GM04504 (cell line): Measurements from ENCODE around the gene ST6GALNAC5.
"Not testable (repeated sequence)": the region's sequence is repeated elsewhere in the genome, so short reads cannot be mapped to it uniquely, and the experiment has no call there.

Source experiments
- DNase-seq: peaks from one replicate; pipeline ENCODE4 v3.0.0-alpha.2; 2012; ENCODE audit warnings: low read depth

Gene ST6GALNAC5

DNA sequence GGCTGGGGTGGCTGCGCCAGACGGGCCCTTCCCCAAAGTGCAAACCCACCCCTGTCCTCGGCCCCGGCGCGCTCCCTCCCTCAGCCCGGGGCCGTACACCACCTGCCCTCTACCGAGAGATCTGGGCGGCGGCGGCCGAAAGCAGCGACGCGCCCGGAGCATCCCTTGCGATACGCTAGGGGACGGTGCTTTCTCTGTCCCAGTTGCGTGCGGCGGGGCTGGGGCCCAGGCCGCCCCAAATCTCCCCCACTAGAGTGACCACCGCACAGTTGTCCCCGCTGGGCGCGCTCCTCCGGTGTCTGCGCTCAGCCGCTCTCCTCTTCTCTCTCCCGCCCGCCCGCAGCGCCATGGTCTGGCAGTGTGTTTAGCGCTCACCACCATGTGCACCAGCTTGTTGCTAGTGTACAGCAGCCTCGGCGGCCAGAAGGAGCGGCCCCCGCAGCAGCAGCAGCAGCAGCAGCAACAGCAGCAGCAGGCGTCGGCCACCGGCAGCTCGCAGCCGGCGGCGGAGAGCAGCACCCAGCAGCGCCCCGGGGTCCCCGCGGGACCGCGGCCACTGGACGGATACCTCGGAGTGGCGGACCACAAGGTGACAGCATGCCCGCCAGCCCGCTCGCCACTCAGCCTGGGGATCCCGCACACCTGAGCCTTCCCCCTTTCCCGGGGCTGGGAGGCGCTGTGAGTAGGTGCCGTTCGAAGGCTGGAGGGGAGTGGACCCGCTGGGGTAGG lies 1.0 kb downstream of the ST6GALNAC5 start:
- no peak for DNase-seq

DNA sequence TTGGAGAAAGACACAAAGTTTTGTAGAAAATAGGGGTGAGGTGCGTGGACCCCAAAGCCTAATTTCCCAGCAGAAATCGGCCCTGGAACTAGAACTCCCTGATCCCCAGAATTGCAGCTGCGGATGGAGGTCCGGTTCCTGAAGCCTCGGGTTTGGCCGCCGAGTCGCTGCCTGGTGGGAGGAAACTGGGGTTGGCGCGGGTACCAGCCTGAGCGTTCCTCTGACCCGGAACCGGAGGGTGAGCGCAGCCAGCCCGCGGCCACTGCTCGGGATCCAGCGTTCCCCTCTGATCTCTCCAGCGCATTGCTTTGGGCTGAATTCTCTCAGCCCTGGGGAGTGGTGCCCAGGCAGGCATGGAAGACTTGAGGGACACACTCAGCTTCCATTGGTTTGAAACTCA lies 1.6 kb downstream of the ST6GALNAC5 start:
- DNase-seq = no peak

GRCh38 chr1:76870037-76870436 lies 2.8 kb downstream of the ST6GALNAC5 start:
- DNase-seq = no peak

- no peak for DNase-seq
Observed at GRCh38 chr1:76871355-76871974, 4.2 kb downstream of the ST6GALNAC5 start.

GRCh38 chr1:76872944-76873343 lies 5.7 kb downstream of the ST6GALNAC5 start:
- DNase-seq = no peak

DNA sequence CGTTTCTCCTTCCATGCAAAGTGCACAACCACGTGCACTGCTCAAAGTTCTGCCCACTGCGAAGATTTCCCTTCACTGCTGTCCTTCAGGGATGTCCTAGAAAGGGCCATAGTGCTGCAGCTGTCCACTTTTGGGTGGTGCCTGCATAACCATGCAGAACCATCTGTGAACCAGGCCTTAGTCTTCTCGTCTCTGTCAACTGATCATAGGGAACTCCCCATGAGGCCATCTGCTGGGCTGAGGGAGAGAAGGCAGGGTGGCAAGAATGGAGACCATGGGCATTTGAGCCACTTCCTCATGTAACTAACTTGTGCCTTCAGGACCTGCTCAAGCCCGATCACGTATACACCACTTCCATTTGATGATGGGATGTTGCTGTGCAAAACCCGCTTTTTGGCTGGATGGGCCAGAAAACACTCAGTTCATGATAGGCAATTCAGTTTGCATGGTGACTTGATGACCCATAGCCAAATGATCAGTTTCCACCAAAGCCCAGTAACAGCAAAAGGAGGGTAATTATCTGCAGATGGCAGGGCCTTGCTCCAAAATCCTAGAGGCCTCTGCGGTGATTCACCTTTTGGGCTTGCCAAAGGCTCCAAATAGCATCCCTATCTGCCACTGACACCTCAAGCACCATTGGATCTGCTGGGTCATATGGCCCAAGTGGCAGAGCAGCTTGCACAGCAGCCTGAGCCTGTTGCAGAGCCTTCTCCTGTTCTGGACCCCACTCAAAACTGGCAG lies 9.5 kb downstream of the ST6GALNAC5 start:
- DNase-seq = peak; percentile 77

- not testable (repeated sequence) for DNase-seq
Observed at GRCh38 chr1:76879014-76879413, 11.7 kb downstream of the ST6GALNAC5 start.

DNA sequence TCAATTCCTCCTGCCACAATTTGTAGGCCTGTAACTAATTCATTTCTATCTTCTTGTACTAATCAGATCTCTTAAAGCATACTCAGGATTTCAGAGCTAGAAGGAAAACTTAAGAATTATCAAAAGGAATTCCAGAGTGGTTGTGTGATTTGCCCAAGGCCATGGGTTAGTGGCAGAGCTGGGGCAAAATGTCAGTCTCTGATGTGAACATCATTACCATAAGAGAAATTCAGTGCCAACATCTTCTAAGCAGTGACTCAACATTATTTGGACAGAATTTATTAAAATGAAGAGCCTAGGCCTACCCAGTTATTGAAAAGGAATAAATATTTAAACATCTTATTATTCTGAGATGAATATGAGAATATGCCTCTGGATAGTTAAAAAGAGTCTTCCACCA lies 14.5 kb downstream of the ST6GALNAC5 start:
- DNase-seq = no peak

GRCh38 chr1:76891931-76892622 lies 24.8 kb downstream of the ST6GALNAC5 start:
- DNase-seq = peak; percentile 76

GRCh38 chr1:76892675-76893074 lies 25.4 kb downstream of the ST6GALNAC5 start:
- DNase-seq = no peak

DNA sequence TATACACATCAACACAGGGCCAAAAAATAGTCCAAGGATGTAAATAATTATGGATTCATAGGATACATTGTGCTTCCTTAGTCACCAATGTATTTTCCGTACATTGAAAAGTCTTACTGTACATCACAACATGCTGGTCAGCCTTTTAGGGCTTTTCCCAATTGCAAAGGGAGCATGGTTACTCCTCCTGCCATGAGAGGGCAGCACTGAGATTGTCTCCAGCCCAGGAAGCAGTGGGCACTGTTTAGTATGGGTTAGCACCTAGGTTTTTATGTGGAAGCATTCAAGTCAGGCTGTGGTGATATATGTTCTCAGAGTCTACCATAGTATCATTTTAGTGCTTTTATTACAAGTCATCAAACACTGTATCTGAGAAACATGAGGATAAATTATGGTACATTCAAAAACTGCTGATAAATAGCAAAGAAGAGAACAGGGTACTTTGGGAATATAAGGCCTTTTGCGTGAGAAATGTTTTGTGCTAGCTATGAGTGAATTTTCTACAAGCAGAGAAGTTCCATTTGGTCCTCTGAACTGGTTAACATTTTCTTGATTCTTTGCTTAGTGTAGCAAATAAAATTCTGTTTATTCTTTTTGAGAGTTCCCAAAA lies 34.0 kb downstream of the ST6GALNAC5 start:
- DNase-seq = no peak

DNA sequence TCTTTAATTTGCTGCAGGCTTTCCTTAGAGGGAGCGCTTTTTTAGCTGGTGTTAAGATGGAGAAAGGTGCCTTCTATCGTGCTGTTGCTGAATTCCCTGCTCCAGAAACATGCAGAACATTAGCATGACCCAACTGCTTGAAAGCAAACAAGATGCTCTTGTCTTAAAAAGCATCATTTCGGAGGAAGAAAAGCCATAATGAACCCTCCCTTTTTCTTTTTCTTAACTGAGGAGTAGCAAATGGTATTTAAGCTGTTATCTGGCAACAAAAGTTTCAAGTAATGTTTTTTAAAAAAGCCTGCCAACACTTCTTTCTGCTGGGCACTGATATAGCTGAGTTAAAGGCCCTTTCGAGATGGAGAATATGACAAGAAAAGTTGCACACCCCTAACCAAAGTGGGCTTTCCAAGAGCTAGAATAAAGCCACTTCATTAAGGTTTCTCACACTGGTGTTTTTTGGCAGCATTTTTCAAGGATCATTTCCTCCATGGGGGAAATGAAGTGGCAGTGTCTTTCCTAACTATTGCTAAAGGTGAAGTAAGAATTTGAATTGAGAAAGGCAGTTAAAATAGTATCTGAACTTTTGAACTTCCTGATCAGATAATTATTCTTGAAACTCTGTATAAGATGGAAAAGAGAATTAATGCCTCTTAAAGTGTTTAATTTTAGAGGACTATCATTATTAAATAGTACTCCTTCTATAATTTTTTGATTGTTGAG lies 38.8 kb downstream of the ST6GALNAC5 start:
- DNase-seq = no peak

DNA sequence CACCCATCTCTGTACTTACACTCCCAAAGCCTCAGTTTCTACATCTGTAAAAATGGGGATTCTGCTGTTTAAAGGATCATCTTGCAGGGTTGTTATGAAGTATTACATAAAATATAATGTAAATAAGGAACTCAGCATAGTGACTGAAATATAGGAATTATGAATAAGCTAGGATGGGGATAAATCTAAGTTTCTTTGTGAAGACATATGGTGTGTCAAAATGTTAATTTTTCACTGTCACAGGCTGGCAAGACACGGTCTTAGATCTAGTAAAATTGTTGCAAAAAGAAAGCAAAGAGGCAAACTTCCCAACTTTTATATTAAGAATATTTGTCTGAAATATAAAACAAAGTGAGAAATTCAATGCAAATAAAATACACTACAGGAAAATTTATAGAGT lies 42.0 kb downstream of the ST6GALNAC5 start:
- no peak for DNase-seq

- no peak for DNase-seq
Observed at GRCh38 chr1:76919085-76919484, 51.8 kb downstream of the ST6GALNAC5 start.

DNA sequence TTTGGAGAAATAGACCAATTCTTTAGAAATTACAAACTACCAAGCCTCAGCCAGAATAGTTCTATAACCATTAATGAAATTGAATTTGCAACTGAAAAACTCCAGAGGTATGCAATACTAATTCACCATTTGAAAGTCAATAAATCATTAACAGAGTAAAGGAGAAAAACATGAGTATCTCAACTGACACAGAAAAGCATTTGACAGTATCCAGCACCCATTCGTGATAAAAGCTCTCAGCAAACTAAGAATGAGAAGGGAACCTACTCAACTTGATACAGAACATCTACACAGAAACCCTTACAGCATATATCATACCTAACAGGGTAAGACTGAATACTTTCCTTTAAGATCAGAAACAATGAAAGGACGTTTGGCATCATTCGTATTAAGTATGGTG lies 54.3 kb downstream of the ST6GALNAC5 start:
- no peak for DNase-seq

GRCh38 chr1:76925825-76926224 lies 58.5 kb downstream of the ST6GALNAC5 start:
- no peak for DNase-seq

DNA sequence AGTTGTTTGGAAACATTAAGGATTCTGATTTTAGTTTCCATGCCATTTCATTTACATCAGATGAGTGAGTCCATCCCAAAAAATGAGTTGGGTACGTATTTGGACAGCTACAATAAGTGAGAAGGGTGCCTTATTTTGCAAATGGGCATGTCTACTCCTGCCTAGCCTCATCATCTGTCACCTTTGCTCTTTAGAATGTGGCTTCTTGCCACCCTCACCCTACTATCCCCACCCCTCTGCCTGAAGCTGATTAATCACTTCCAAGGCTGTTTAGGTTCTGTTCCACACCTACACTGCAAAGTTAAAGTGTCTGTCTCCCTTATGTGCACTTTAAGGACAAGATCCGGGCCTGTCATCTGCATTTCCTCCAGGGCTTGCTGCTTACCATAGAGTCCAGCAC lies 61.2 kb downstream of the ST6GALNAC5 start:
- DNase-seq = no peak

DNA sequence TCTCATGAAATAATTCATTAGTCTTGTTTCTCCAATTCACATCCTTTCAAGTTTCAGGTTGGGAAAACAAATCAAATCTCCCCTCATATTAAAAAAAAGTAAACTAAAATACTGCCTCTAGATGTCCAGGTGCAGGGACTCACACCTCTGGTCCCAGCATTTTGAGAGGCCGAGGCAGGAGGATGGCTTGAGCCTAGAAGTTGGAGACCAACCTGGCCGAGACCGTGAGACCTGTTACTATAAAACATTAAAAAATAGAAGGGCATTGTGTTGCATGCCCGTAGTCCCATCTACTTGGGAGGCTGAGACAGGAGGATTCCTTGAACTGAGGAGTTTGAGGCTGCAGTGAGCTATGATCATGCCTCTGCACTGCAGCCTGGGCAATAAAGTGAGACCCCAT lies 61.9 kb downstream of the ST6GALNAC5 start:
- no peak for DNase-seq

- no peak for DNase-seq
Observed at GRCh38 chr1:76933847-76934815, 66.9 kb downstream of the ST6GALNAC5 start.

- no peak for DNase-seq
Observed at GRCh38 chr1:76938304-76938703, 71.0 kb downstream of the ST6GALNAC5 start.
